ENCODE results near the gene ZSCAN5B.

Gene ZSCAN5B

GRCh38 chr19:56144376-56144775 is 53.2 kb downstream of the ZSCAN5B start:
- no peak for DNase-seq

GRCh38 chr19:56142897-56143434 is 54.6 kb downstream of the ZSCAN5B start:
- DNase-seq = no peak

- DNase-seq = no peak
Observed at GRCh38 chr19:56142087-56142787, 55.3 kb downstream of the ZSCAN5B start.

- DNase-seq = no peak
Observed at GRCh38 chr19:56141417-56141993, 56.1 kb downstream of the ZSCAN5B start.

- DNase-seq = peak; percentile 96
Observed at GRCh38 chr19:56140583-56141416, 56.8 kb downstream of the ZSCAN5B start, which contains the start of gene ZNF444. Gene ZNF444, plus strand, starts transcription at chr19:56141287. Its CDS starts 5,625 bp downstream, at chr19:56146912.

- no peak for DNase-seq
Observed at GRCh38 chr19:56139847-56140582, 57.6 kb downstream of the ZSCAN5B start.
